Endothelial cell of umbilical vein (primary cell): Measurements from ENCODE around the gene DNAJC8. TPM values are rescaled to one million over a fixed set of nuclear protein-coding genes. Genes with fewer than 3 reads are reported as not detected.

Experiments used
- BruUV-seq: library from RNA; stranded (reverse); fragments of 400-500 nt; replicated peaks from 2 replicates; lab custom pipeline; 2021; lab: Mats Ljungman, UMichigan
- CTCF ChIA-PET: fragments of 300-600, 350-600 bp; sonication (Branson Sonifier 250); formaldehyde crosslinking; loops from one replicate; lab custom pipeline; 2021; ENCODE audit warnings: antibody characterized with exemption, inconsistent platforms; lab: Charles Lee
- POLR2A ChIA-PET: fragments of 300-600, 350-600 bp; sonication (Branson Sonifier 250); formaldehyde crosslinking; loops from one replicate; lab custom pipeline; 2021; ENCODE audit warnings: antibody characterized with exemption, inconsistent platforms; lab: Charles Lee
- DNase-seq: peaks from one replicate; pipeline ENCODE4 v3.0.0-alpha.2; 2011; ENCODE audit warnings: low read depth, low spot score
- FAIRE-seq: peaks from 2 replicates; lab custom pipeline; 2011; peaks lifted over from hg19 to GRCh38; lab: Jason Lieb, UNC
- H2AFZ ChIP-seq: 2 replicates; pipeline ENCODE4 v1.6.0; 2012; ENCODE audit warnings: low read depth, low read length, control low read depth, inconsistent platforms
- H3K27ac ChIP-seq: 2 replicates; pipeline ENCODE4 v1.5.1; 2011; ENCODE audit warnings: low read depth, mild to moderate bottlenecking, control low read depth, low read length, moderate library complexity; ENCODE audit not compliant: insufficient read depth
- H3K27me3 ChIP-seq, 2 experiments: 2 replicates each; pipeline versions ENCODE4 v1.6.0 to v1.6.1; 2011; ENCODE audit warnings: low read length in 2 of 2, mixed read lengths in 1 of 2; ENCODE audit not compliant: control insufficient read depth in 2 of 2, insufficient read depth in 2 of 2
- H3K36me3 ChIP-seq, 2 experiments: 2 replicates in 1 of 2; 3 replicates in 1 of 2; pipeline ENCODE4 v1.5.1; 2011; ENCODE audit warnings: low read length in 2 of 2, mild to moderate bottlenecking in 1 of 2, moderate library complexity in 1 of 2; ENCODE audit not compliant: control insufficient read depth in 2 of 2, insufficient read depth in 2 of 2; ENCODE audit errors: extremely low read depth in 1 of 2
- H3K4me1 ChIP-seq: 3 replicates; pipeline ENCODE4 v1.5.1; 2011; ENCODE audit warnings: mild to moderate bottlenecking, low read length; ENCODE audit not compliant: control insufficient read depth, insufficient read depth; ENCODE audit errors: extremely low read depth
- H3K4me2 ChIP-seq: 2 replicates; pipeline ENCODE4 v1.6.1; 2011; ENCODE audit warnings: low read length, control low read depth, mixed read lengths; ENCODE audit not compliant: insufficient read depth
- H3K4me3 ChIP-seq, 3 experiments: fragments of 200-600 bp in 1 of 3; sonication (generic), shearing (Covaris generic) in 1 of 3; replicated peaks in 1 of 3; 2 replicates each; pipeline ENCODE4 v1.5.1; 2011 to 2016; ENCODE audit warnings: control low read depth in 3 of 3, low read length in 3 of 3, mild to moderate bottlenecking in 2 of 3, inconsistent platforms in 1 of 3, low read depth in 1 of 3, moderate library complexity in 1 of 3; ENCODE audit not compliant: insufficient read depth in 1 of 3
- H3K79me2 ChIP-seq: 2 replicates; pipeline ENCODE4 v1.6.0; 2012; ENCODE audit warnings: low read length, inconsistent platforms; ENCODE audit not compliant: control insufficient read depth, insufficient read depth
- H3K9ac ChIP-seq: replicated peaks from 2 replicates; pipeline ENCODE3; 2011; ENCODE audit warnings: low read length, control low read depth; ENCODE audit not compliant: insufficient read depth; ENCODE audit errors: extremely low read depth
- H3K9me1 ChIP-seq: replicated peaks from 3 replicates; pipeline ENCODE4 v1.6.0; 2011; ENCODE audit warnings: mild to moderate bottlenecking, low read length; ENCODE audit not compliant: control insufficient read depth, insufficient read depth; ENCODE audit errors: extremely low read depth
- H3K9me3 ChIP-seq: replicated peaks from 2 replicates; pipeline ENCODE4 v1.5.1; 2012; ENCODE audit warnings: low read length, inconsistent platforms; ENCODE audit not compliant: control insufficient read depth, insufficient read depth
- H4K20me1 ChIP-seq: replicated peaks from 2 replicates; pipeline ENCODE3; 2011; ENCODE audit warnings: mild to moderate bottlenecking, low read length; ENCODE audit not compliant: control insufficient read depth, insufficient read depth; ENCODE audit errors: extremely low read depth
- CTCF ChIP-seq, 2 donors: IDR thresholded peaks; 1 replicate in 1 of 2; 2 replicates in 1 of 2; pipeline ENCODE4 v1.5.1; 2011; ENCODE audit warnings: low read length in 2 of 2, mild to moderate bottlenecking in 2 of 2, moderate library complexity in 2 of 2, control low read depth in 1 of 2, inconsistent platforms in 1 of 2, low read depth in 1 of 2; ENCODE audit not compliant: insufficient read depth in 1 of 2; ENCODE audit errors: extremely low read depth in 1 of 2
- EZH2 ChIP-seq: IDR thresholded peaks from 2 replicates; pipeline ENCODE4 v1.6.1; 2012; ENCODE audit warnings: borderline replicate concordance, low read depth, mild to moderate bottlenecking, moderate library complexity, low read length, inconsistent platforms; ENCODE audit not compliant: severe bottlenecking
- POLR2AphosphoS5 ChIP-seq: IDR thresholded peaks from 2 replicates; pipeline ENCODE4 v1.6.1; 2012; ENCODE audit warnings: low read depth, mild to moderate bottlenecking, control low read depth, low read length, moderate library complexity; ENCODE audit not compliant: insufficient read depth
- dilution Hi-C: fragments of 300-500 bp; cut with MboI; formaldehyde crosslinking; loops from one replicate; pipeline ENCODE4 v1.15.0; 2019; ENCODE audit warnings: low sequenced_read_pairs; ENCODE audit not compliant: extremely low pct_ligation_motif_present
- intact Hi-C: fragments of 100-400 bp; cut with micrococcal nuclease; formaldehyde crosslinking; loops from one replicate; pipeline ENCODE4 v1.10.0; 2022
- polyA plus RNA-seq, 4 experiments: library from polyadenylated mRNA; depleted of rRNA in 3 of 4; stranded (reverse) in 3 of 4; unstranded in 1 of 4; fragments of >200 nt; gene quantifications; 2 replicates each; pipeline versions ENCODE4 v1.2.1 to v1.2.3, GENCODE V29; 2011 to 2012; ENCODE audit warnings: missing spikeins in 1 of 4
- total RNA-seq: library from RNA; stranded (reverse); gene quantifications from 2 replicates; pipeline ENCODE4 v1.2.3, GENCODE V29; 2021

Gene DNAJC8
- total and polyA plus RNA-seq, 2 donors (not counting 3 experiments of a cell fraction or from before 2014, with no cell fraction given) = 71.0 to 106 TPM

- DNase-seq (no peak), FAIRE-seq (no peak)
- intact Hi-C loops = no loop called here
- H3K9ac ChIP-seq = no peak overlapping the region
- peaks cover 0 to 3% of the 10 kb centered on the region in 2 experiments for H3K27me3 ChIP-seq
- no peak overlapping the region for H2AFZ ChIP-seq
- ChIA-PET POLR2A (interaction anchor here (0.6 kb wide), 1 partner anchor 45 kb away, joined by 3 read pairs; no protein-coding TSS in a partner anchor), CTCF (interaction anchor here (2.1 to 6.1 kb wide), 2 partner anchors 7 to 103 kb away, joined by 5 to 73 read pairs; no protein-coding TSS in a partner anchor)
- H4K20me1 ChIP-seq = peaks cover 4% of the 10 kb centered on the region
- H3K4me2 ChIP-seq = no peak overlapping the region
- dilution Hi-C loops = loop anchor here (25.0 kb wide), 1 partner anchor 356 kb away; no protein-coding TSS in a partner anchor
- no peaks in the 10 kb centered on the region for H3K9me3 ChIP-seq
- no peaks in the 10 kb centered on the region for H3K36me3 ChIP-seq
- H3K4me3 ChIP-seq = no peak overlapping the region
- H3K9me1 ChIP-seq = no peaks in the 10 kb centered on the region
- TF ChIP-seq POLR2AphosphoS5 (no peak), CTCF (IDR thresholded peaks at IDR 0.05; ENCODE audit: extremely low read depth in 1 of 2, insufficient read depth in 1 of 2, low read depth in 1 of 2, low read length in 2 of 2) (no peak)
- peaks cover 12% of the 10 kb centered on the region for H3K4me1 ChIP-seq
- peaks cover 16% of the 10 kb centered on the region for H3K79me2 ChIP-seq
- BruUV-seq = no TSS peak
- H3K27ac ChIP-seq = no peak overlapping the region
These were observed 23.5 kb upstream of the DNAJC8 start for GRCh38 chr1:28256197-28256827.

DNA sequence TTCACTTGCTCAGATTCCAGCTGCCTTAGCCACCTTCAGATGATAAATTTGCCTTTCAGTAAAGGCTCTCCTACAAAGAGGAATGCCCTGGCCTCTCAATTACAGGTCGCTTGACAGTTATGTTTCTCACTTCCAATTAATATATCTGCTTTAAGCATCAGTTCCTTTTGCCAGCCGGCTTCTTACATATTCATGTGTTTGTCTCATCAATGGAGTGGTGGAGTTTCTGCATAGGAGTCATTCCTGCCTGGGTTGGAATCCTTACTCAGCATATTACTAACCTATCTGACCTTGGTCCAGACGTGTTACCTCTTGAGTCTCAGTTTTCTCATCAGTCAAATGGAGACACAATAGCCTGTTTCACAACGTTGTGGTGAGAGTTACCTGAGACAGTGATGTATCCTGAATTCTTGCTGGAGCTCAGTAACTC, 17.1 kb upstream of the DNAJC8 start:
- Histone ChIP-seq H3K4me1 (peaks cover 20% of the 10 kb centered on the region), H3K9me1 (no peaks in the 10 kb centered on the region), H4K20me1 (no peaks in the 10 kb centered on the region), H3K4me2 (no peak overlapping the region), H2AFZ (no peak overlapping the region), H3K36me3 (no peaks in the 10 kb centered on the region), H3K79me2 (peaks cover 2% of the 10 kb centered on the region), H3K27ac (no peak overlapping the region), H3K4me3 (no peak overlapping the region), H3K9ac (no peak overlapping the region), H3K9me3 (no peaks in the 10 kb centered on the region), H3K27me3 (no peaks in the 10 kb centered on the region)
- DNase-seq (no peak), FAIRE-seq (no peak)
- no TSS peak for BruUV-seq
- POLR2A ChIA-PET = interaction anchor here (1.5 kb wide), 1 partner anchor 14 kb away, joined by 3 read pairs; the partner anchor contains the start of gene ATP5IF1
- TF ChIP-seq EZH2 (no peak), CTCF (IDR thresholded peaks at IDR 0.05; ENCODE audit: extremely low read depth in 1 of 2, insufficient read depth in 1 of 2, low read depth in 1 of 2, low read length in 2 of 2) (no peak)
- dilution Hi-C loops (loop anchor here (25.0 kb wide), 1 partner anchor 362 kb away; no protein-coding TSS in a partner anchor), intact Hi-C loops (loop anchor here (1.0 to 2.0 kb wide), 4 partner anchors 79 to 627 kb away; partner anchors contain the start of gene MED18)
- CTCF ChIA-PET = interaction anchor here (0.7 to 3.6 kb wide), 10 partner anchors 9 to 353 kb away, joined by 3 to 83 read pairs (median 28); partner anchors contain the start of genes ATP5IF1, MED18 and SESN2
